Heart right ventricle (tissue), 16 donors: ENCODE data around the gene HMMR. TPM values are rescaled to one million over a fixed set of nuclear protein-coding genes. Genes with fewer than 3 reads are reported as not detected.
A peak's percentile ranks its signal among the peaks of the same experiment; 100 is the strongest.

Source experiments
- ATAC-seq, 8 donors: fragments of 200-7000 bp; cut with Tn5 transposase; one replicate each; pipeline ENCODE4 v1.9.1; 2020; ENCODE audit warnings: mild to moderate bottlenecking in 8 of 8, moderate library complexity in 8 of 8, moderate number of reproducible peaks in 1 of 8
- DNase-seq, 2 donors: peaks; one replicate each; pipeline ENCODE4 v3.0.0-alpha.2; 2020
- H3K27ac ChIP-seq, 10 donors: fragments of 200-600 bp; sonication (generic) in 2 of 10; one replicate each; pipeline versions ENCODE4 v1.5.0 to v1.8.0; 2020 to 2022; ENCODE audit warnings: mild to moderate bottlenecking in 3 of 10
- H3K27me3 ChIP-seq, 7 donors: fragments of 200-600 bp; one replicate each; pipeline ENCODE4 v1.8.0; 2021 to 2022; ENCODE audit warnings: mild to moderate bottlenecking in 2 of 7
- H3K36me3 ChIP-seq, 9 donors: fragments of 200-600 bp; sonication (generic) in 1 of 9; one replicate each; pipeline versions ENCODE4 v1.5.0 to v1.8.0; 2020 to 2022; ENCODE audit warnings: mild to moderate bottlenecking in 2 of 9
- H3K4me1 ChIP-seq, 9 donors: fragments of 200-600 bp; sonication (generic) in 1 of 9; one replicate each; pipeline versions ENCODE4 v1.5.0 to v1.8.0; 2020 to 2022; ENCODE audit warnings: mild to moderate bottlenecking in 4 of 9
- H3K4me3 ChIP-seq, 10 donors: fragments of 200-600 bp; sonication (generic) in 2 of 10; one replicate each; pipeline versions ENCODE4 v1.5.0 to v1.8.0; 2020 to 2022; ENCODE audit warnings: mild to moderate bottlenecking in 7 of 10, moderate library complexity in 2 of 10
- H3K9me3 ChIP-seq, 11 donors: fragments of 200-600 bp in 10 of 11; sonication (generic) in 2 of 11; one replicate each; pipeline versions ENCODE4 v1.5.0 to v1.8.0; 2013 to 2022; ENCODE audit warnings: mild to moderate bottlenecking in 2 of 11, control low read depth in 1 of 11, moderate library complexity in 1 of 11
- CTCF ChIP-seq, 9 donors: fragments of 200-600 bp; sonication (generic) in 2 of 9; IDR thresholded peaks; one replicate each; pipeline versions ENCODE4 v1.5.0 to v1.8.0; 2021 to 2022; ENCODE audit warnings: antibody characterized with exemption in 9 of 9, mild to moderate bottlenecking in 5 of 9, moderate library complexity in 1 of 9
- WGBS, 2 donors: extraction: QIAGEN DNeasy Blood & Tissue Kit; methylation state at CpG; one replicate each; pipeline ENCODE4 v1.1.7; 2013; ENCODE audit warnings: inconsistent platforms in 1 of 2; 5-methylcytosine and 5-hydroxymethylcytosine counted together
- intact Hi-C, 10 donors: fragments of 100-400 bp; cut with DNase I; formaldehyde crosslinking; loops; one replicate each; pipeline versions ENCODE4 v1.11.1 to v1.14.2; 2022
- polyA plus RNA-seq, 2 donors: library from polyadenylated mRNA; stranded (reverse); fragments of 200-250 nt; gene quantifications; one replicate each; pipeline ENCODE4 v1.2.3, GENCODE V29; 2013
- total RNA-seq, 10 donors: library from RNA; stranded (reverse); fragmentation: NEBNext Ultra II Directional in 3 of 10; extraction: Animal tissue kit (Norgen Biotek cat#: 25700) in 3 of 10; gene quantifications; one replicate each; pipeline versions ENCODE4 v1.2.1 to v1.2.4, GENCODE V29; 2021 to 2023
- donor health status: Arrhythmogenic right ventricular cardiomyopathy.
- donor health status: ischemic (EF 13 %, LVEDD 7.1; RV severe dilation, severe dysfunction).
- donor health status: healthy with polysubstance abuse.
- donor health status: DM: no; HTN: yes; CAD: no.
- donor health status: DM: no; HTN: no; CAD: no.
- donor health status: ischemic (EF 25% LVEDD 6.9; RV normal size, moderate dysfunction).
- donor health status: ischemic (EF 25% LVEDD 5.7; RV mildly dilated, moderate dysfunction).
- donor health status: healthy.
- donor health status: DM: yes; HTN: yes; CAD: no.
- donor health status: Ischemic cardiomyopathy.
- donor health status: ischemic (EF 35%, LVEDD 5.7; RV mildly dilated, moderate dysfunction).
- donor health status: nonischemic (EF 11% LVEDD 7.7; RV severe dilation, severe dysfunction).
- donor health status: DM: yes; HTN: yes; CAD: no.
- donor health status: PGD.
- donor health status: ischemic (EF 29% LVEDD 5.4; RV normal size, mild dysfunction).
- donor health status: nonischemic (EF 23%, LVEDD 6.1; RV moderate dilation, normal function).

Gene HMMR
- total and polyA plus RNA-seq, 12 donors = 0.10 to 4.0 (median 0.47) TPM

- Histone ChIP-seq H3K27ac (no peak overlapping the region), H3K27me3 (no peaks in the 10 kb centered on the region), H3K4me3 (no peak overlapping the region), H3K4me1 (peaks cover 0 to 1% (median 0%) of the 10 kb centered on the region in 9 donors), H3K9me3 (no peaks in the 10 kb centered on the region), H3K36me3 (peaks cover 0 to 43% (median 0%) of the 10 kb centered on the region in 9 donors)
- TF ChIP-seq CTCF (IDR thresholded peaks at IDR 0.05) = no peak
- DNase-seq (no peak), ATAC-seq (no peak)
- WGBS, 2 donors = 57 to 70% methylated on average over 4 of the region's 4 CpGs
- intact Hi-C loops = no loop called here
These were observed 7.2 kb downstream of the HMMR start for GRCh38 chr5:163467682-163468081.

- no peak for DNase-seq
- Histone ChIP-seq H3K4me1 (no peaks in the 10 kb centered on the region), H3K36me3 (peaks cover 0 to 77% (median 0%) of the 10 kb centered on the region in 9 donors), H3K27ac (no peak overlapping the region), H3K9me3 (no peaks in the 10 kb centered on the region), H3K4me3 (no peak overlapping the region), H3K27me3 (no peaks in the 10 kb centered on the region)
- TF ChIP-seq CTCF (IDR thresholded peaks at IDR 0.05) = peak in 5 of 9 donors; percentile 19 to 59 (median 44)
- intact Hi-C loops = no loop called here
- 93 to 95% methylated on average over 3 of the region's 3 CpGs for WGBS, 2 donors
- ATAC-seq = no peak
These were observed 13.3 kb downstream of the HMMR start for GRCh38 chr5:163473635-163474243.

- TF ChIP-seq CTCF (IDR thresholded peaks at IDR 0.05) = no peak
- H3K4me3 ChIP-seq = no peak overlapping the region
- WGBS, 2 donors = 89 to 90% methylated on average over 2 of the region's 2 CpGs
- ATAC-seq = no peak
- no peak for DNase-seq
- intact Hi-C loops = no loop called here
- no peaks in the 10 kb centered on the region for H3K9me3 ChIP-seq
- no peaks in the 10 kb centered on the region for H3K27me3 ChIP-seq
- peaks cover 0 to 78% (median 0%) of the 10 kb centered on the region in 9 donors for H3K36me3 ChIP-seq
- no peaks in the 10 kb centered on the region for H3K4me1 ChIP-seq
- H3K27ac ChIP-seq = no peak overlapping the region
These were observed 15.0 kb downstream of the HMMR start for GRCh38 chr5:163475411-163475810.

GRCh38 chr5:163478126-163478981 is 17.9 kb downstream of the HMMR start:
- no peak for TF ChIP-seq CTCF (IDR thresholded peaks at IDR 0.05)
- Histone ChIP-seq H3K9me3 (no peaks in the 10 kb centered on the region), H3K4me1 (no peaks in the 10 kb centered on the region), H3K27me3 (no peaks in the 10 kb centered on the region), H3K4me3 (no peak overlapping the region), H3K36me3 (peaks cover 0 to 64% (median 0%) of the 10 kb centered on the region in 9 donors), H3K27ac (no peak overlapping the region)
- ATAC-seq (no peak), DNase-seq (no peak)
- WGBS, 2 donors = 95 to 99% methylated on average over 2 of the region's 2 CpGs
- intact Hi-C loops = no loop called here
